ENCODE measurements around the gene PYGL. TPM values are rescaled to one million over a fixed set of nuclear protein-coding genes. Genes with fewer than 3 reads are reported as not detected.

The PYGL gene
- total and polyA plus RNA-seq, 3 donors from 2014 or later: 12.7 to 16.5 (median 14.3) TPM

GRCh38 chr14:50935126-50936015, 8.9 kb downstream of the PYGL start:
- H3K9me3 ChIP-seq: no peaks in the 10 kb centered on the region
- no peaks in the 10 kb centered on the region for H3K4me1 ChIP-seq
- H3K36me3 ChIP-seq (ENCODE audit: low read depth, missing control alignments): no peaks in the 10 kb centered on the region
- H3K4me3 ChIP-seq: no peak overlapping the region
- TF ChIP-seq CTCF (IDR thresholded peaks at IDR 0.05): no peak
- TF ChIP-seq POLR2A (IDR thresholded peaks at IDR 0.05): no peak
- DNase-seq: no peak
- no peak overlapping the region for H3K27ac ChIP-seq
- intact Hi-C loops (cut with DNase I; ENCODE audit: low total_unique reads): no loop called here
- H3K27me3 ChIP-seq: no peaks in the 10 kb centered on the region
- 69 to 72% methylated on average over 5 of the region's 5 CpGs for WGBS, 2 donors

- no peak for TF ChIP-seq CTCF (IDR thresholded peaks at IDR 0.05)
- TF ChIP-seq POLR2A (IDR thresholded peaks at IDR 0.05): no peak
- DNase-seq: no peak
- Histone ChIP-seq H3K4me3 (no peak overlapping the region), H3K36me3 (ENCODE audit: low read depth, missing control alignments) (no peaks in the 10 kb centered on the region), H3K4me1 (no peaks in the 10 kb centered on the region), H3K9me3 (no peaks in the 10 kb centered on the region), H3K27ac (no peak overlapping the region), H3K27me3 (no peaks in the 10 kb centered on the region)
- 89% methylated on average over 4 of the region's 4 CpGs for WGBS, 2 donors
- intact Hi-C loops (cut with DNase I; ENCODE audit: low total_unique reads): no loop called here
Measured at GRCh38 chr14:50932592-50933495, 11.4 kb downstream of the PYGL start.

GRCh38 chr14:50932156-50932555, 12.1 kb downstream of the PYGL start:
- DNase-seq: no peak
- no peak overlapping the region for H3K4me3 ChIP-seq
- no peak overlapping the region for H3K27ac ChIP-seq
- no peaks in the 10 kb centered on the region for H3K36me3 ChIP-seq (ENCODE audit: low read depth, missing control alignments)
- no peaks in the 10 kb centered on the region for H3K4me1 ChIP-seq
- H3K9me3 ChIP-seq: no peaks in the 10 kb centered on the region
- intact Hi-C loops (cut with DNase I; ENCODE audit: low total_unique reads): no loop called here
- 78 to 94% methylated on average over 1 of the region's 1 CpG for WGBS, 2 donors
- H3K27me3 ChIP-seq: no peaks in the 10 kb centered on the region
- TF ChIP-seq POLR2A (IDR thresholded peaks at IDR 0.05): no peak
- no peak for TF ChIP-seq CTCF (IDR thresholded peaks at IDR 0.05)

GRCh38 chr14:50931559-50931958, 12.7 kb downstream of the PYGL start:
- Histone ChIP-seq H3K36me3 (ENCODE audit: low read depth, missing control alignments) (no peaks in the 10 kb centered on the region), H3K4me3 (no peak overlapping the region), H3K27me3 (no peaks in the 10 kb centered on the region), H3K9me3 (no peaks in the 10 kb centered on the region), H3K4me1 (no peaks in the 10 kb centered on the region), H3K27ac (no peak overlapping the region)
- intact Hi-C loops (cut with DNase I; ENCODE audit: low total_unique reads): no loop called here
- TF ChIP-seq CTCF (IDR thresholded peaks at IDR 0.05): no peak
- TF ChIP-seq POLR2A (IDR thresholded peaks at IDR 0.05): no peak
- DNase-seq: no peak
- 88 to 98% methylated on average over 3 of the region's 3 CpGs for whole genome bisulfite sequencing, 2 donors
